ENCODE data around the gene PLPP6. TPM values are rescaled to one million over a fixed set of nuclear protein-coding genes. Genes with fewer than 3 reads are reported as not detected.
"Not testable (repeated sequence)": the region's sequence is repeated elsewhere in the genome, so short reads cannot be mapped to it uniquely, and the experiment has no call there.

PLPP6 gene
- total and polyA plus RNA-seq, 2 experiments from 2014 or later, result 11.7 to 15.8 TPM

DNA sequence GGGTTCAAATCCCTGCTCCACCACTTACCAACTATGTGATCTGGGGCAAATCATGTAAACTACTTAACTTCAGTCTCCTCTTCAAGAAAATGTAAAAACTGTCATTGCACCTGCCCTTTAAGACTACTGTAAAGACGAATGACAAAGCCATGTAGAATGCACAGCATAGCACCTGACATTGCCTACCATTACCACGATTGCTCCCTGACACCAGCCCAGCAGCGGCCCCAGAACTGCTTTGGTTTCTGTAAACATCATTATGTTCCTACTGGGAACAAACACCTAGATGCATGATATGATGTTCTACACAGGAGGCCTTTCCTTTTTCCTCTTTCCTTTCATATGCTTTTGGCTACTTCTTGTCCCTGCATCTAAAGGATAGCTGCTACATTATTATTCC lies 23.1 kb upstream of the PLPP6 start:
- TF ChIP-seq CTCF (IDR thresholded peaks at IDR 0.05; ENCODE audit: low read depth, low read length), result no peak
- no peak for DNase-seq (ENCODE audit: low read depth in 1 of 2, low spot score in 1 of 2)
- Histone ChIP-seq H3K27me3 (no peaks in the 10 kb centered on the region), H3K9me3 (ENCODE audit: low read depth) (no peaks in the 10 kb centered on the region), H3K4me1 (ENCODE audit: low read depth) (no peaks in the 10 kb centered on the region), H3K4me3 (no peak overlapping the region), H3K27ac (no peak overlapping the region), H3K36me3 (no peaks in the 10 kb centered on the region)

- no peaks in the 10 kb centered on the region for H3K4me1 ChIP-seq (ENCODE audit: low read depth)
- H3K27me3 ChIP-seq, result no peaks in the 10 kb centered on the region
- no peak overlapping the region for H3K4me3 ChIP-seq
- no peak for TF ChIP-seq CTCF (IDR thresholded peaks at IDR 0.05; ENCODE audit: low read depth, low read length)
- H3K9me3 ChIP-seq (ENCODE audit: low read depth), result no peaks in the 10 kb centered on the region
- no peak overlapping the region for H3K27ac ChIP-seq
- DNase-seq (ENCODE audit: low read depth in 1 of 2, low spot score in 1 of 2), result no peak
- H3K36me3 ChIP-seq, result no peaks in the 10 kb centered on the region
Observed at GRCh38 chr9:4639420-4639819, 22.7 kb upstream of the PLPP6 start.

- peak; percentile 29 to 46 for DNase-seq (ENCODE audit: low read depth in 1 of 2, low spot score in 1 of 2)
- H3K36me3 ChIP-seq, result no peaks in the 10 kb centered on the region
- H3K4me1 ChIP-seq (ENCODE audit: low read depth), result no peaks in the 10 kb centered on the region
- peak; percentile 54 for TF ChIP-seq CTCF (IDR thresholded peaks at IDR 0.05; ENCODE audit: low read depth, low read length)
- no peaks in the 10 kb centered on the region for H3K27me3 ChIP-seq
- H3K4me3 ChIP-seq, result no peak overlapping the region
- no peak overlapping the region for H3K27ac ChIP-seq
- H3K9me3 ChIP-seq (ENCODE audit: low read depth), result no peaks in the 10 kb centered on the region
Observed at GRCh38 chr9:4640027-4640426, 22.1 kb upstream of the PLPP6 start.

- no peak overlapping the region for H3K27ac ChIP-seq
- no peaks in the 10 kb centered on the region for H3K9me3 ChIP-seq (ENCODE audit: low read depth)
- no peak overlapping the region for H3K4me3 ChIP-seq
- no peak for DNase-seq (ENCODE audit: low read depth in 1 of 2, low spot score in 1 of 2)
- no peaks in the 10 kb centered on the region for H3K27me3 ChIP-seq
- no peaks in the 10 kb centered on the region for H3K36me3 ChIP-seq
- no peak for TF ChIP-seq CTCF (IDR thresholded peaks at IDR 0.05; ENCODE audit: low read depth, low read length)
- H3K4me1 ChIP-seq (ENCODE audit: low read depth), result no peaks in the 10 kb centered on the region
Observed at GRCh38 chr9:4642351-4642750, 19.7 kb upstream of the PLPP6 start.

GRCh38 chr9:4654084-4654483 lies 8.0 kb upstream of the PLPP6 start:
- Histone ChIP-seq H3K27ac (no peak overlapping the region), H3K9me3 (ENCODE audit: low read depth) (no peaks in the 10 kb centered on the region), H3K4me3 (no peak overlapping the region), H3K27me3 (no peaks in the 10 kb centered on the region), H3K36me3 (no peaks in the 10 kb centered on the region), H3K4me1 (ENCODE audit: low read depth) (no peaks in the 10 kb centered on the region)
- TF ChIP-seq CTCF (IDR thresholded peaks at IDR 0.05; ENCODE audit: low read depth, low read length), result no peak
- DNase-seq (ENCODE audit: low read depth in 1 of 2, low spot score in 1 of 2), result no peak

- DNase-seq (ENCODE audit: low read depth in 1 of 2, low spot score in 1 of 2), result no peak
- no peak for TF ChIP-seq CTCF (IDR thresholded peaks at IDR 0.05; ENCODE audit: low read depth, low read length)
- no peak overlapping the region for H3K27ac ChIP-seq
- no peaks in the 10 kb centered on the region for H3K36me3 ChIP-seq
- H3K4me1 ChIP-seq (ENCODE audit: low read depth), result no peaks in the 10 kb centered on the region
- H3K27me3 ChIP-seq, result no peaks in the 10 kb centered on the region
- H3K4me3 ChIP-seq, result no peak overlapping the region
- H3K9me3 ChIP-seq (ENCODE audit: low read depth), result no peaks in the 10 kb centered on the region
Observed at GRCh38 chr9:4654538-4654937, 7.6 kb upstream of the PLPP6 start.

DNA sequence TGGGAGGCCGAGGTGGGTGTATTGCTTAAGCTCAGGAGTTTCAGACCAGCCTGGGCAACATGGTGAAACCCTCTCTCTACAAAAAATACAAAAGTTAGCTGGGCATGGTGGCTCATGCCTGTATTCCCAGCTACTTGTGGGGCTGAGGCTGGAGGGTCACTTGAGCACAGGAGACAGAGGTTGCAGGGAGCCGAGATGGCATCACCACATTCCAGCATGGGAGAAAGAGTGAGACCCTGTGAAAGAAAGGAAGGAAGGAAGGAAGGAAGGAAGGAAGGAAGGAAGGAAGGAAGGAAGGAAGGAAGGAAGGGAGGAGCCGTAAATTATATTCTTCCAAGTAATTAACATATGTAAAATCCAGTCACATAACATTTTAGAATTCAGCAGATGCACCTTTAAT lies 5.9 kb upstream of the PLPP6 start:
- H3K27me3 ChIP-seq; H3K4me3 ChIP-seq; H3K27ac ChIP-seq; DNase-seq (ENCODE audit: low read depth in 1 of 2, low spot score in 1 of 2); H3K36me3 ChIP-seq; H3K9me3 ChIP-seq (ENCODE audit: low read depth); H3K4me1 ChIP-seq (ENCODE audit: low read depth): not testable (repeated sequence)
